ENCODE data around the gene PRR23A.
A peak's percentile ranks its signal among the peaks of the same experiment; 100 is the strongest.

Gene PRR23A

DNA sequence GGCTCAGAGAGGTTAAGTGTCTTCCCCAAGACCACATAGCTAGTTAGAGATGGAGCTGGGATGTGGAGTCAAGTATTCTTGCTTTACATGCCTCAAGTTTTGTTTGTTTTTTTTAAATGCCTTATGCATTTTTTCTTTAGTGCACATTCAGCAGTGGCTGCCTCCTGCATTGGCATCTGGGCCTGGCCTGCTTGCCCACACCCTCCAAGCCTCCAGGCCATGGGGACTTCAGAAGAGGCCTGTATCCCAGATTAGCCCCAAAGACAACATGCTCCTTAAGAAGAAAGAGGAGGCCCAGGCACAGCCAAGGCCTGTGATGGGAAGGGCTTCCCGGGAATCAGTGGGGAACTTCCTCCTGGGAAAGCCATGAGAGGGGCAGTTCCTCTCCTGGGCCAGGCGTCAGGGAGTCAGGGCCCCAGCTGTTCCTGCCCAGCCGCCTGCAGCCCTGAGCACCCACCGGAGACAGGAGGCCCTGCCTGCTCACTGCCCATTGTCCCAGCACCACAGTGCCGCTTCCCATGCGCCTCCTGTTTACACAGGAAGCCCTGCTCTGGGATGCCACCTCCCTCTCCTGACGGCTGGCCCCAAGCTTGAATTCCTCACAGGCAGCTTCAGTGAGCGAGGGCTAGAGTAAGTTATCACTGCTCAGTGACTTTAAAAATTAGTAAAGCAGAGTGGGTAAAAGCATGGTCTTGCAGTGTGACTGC lies 43.1 kb downstream of the PRR23A start:
- no peak overlapping the region for H3K18ac ChIP-seq (ENCODE audit: low read length)
- no peak overlapping the region for H4K91ac ChIP-seq (ENCODE audit: low read depth, low read length, poor library complexity)
- no peak overlapping the region for H3K4me2 ChIP-seq (ENCODE audit: insufficient read depth, low read length, poor library complexity, severe bottlenecking)
- H3K27ac ChIP-seq (replicated peaks; ENCODE audit: low read length): no peak overlapping the region
- DNase-seq (ENCODE audit: low spot score): no peak
- H3K36me3 ChIP-seq (replicated peaks in 1 of 2; ENCODE audit: control insufficient read depth in 2 of 2, insufficient read depth in 2 of 2, low read length in 2 of 2): no peaks in the 10 kb centered on the region
- no peak overlapping the region for H2AK5ac ChIP-seq (ENCODE audit: low read depth, low read length)
- H3K79me1 ChIP-seq (ENCODE audit: low read depth, low read length): no peaks in the 10 kb centered on the region
- no peak overlapping the region for H3K9ac ChIP-seq (ENCODE audit: low read depth, low read length, poor library complexity)
- no peak overlapping the region for H3K14ac ChIP-seq (ENCODE audit: low read length)
- H3K27me3 ChIP-seq (ENCODE audit: control insufficient read depth in 3 of 3, insufficient read depth in 3 of 3, low read depth in 1 of 3, low read length in 3 of 3): peaks cover 0 to 9% (median 0%) of the 10 kb centered on the region in 3 experiments
- H3K4ac ChIP-seq (ENCODE audit: low read length): no peak overlapping the region
- peaks cover 3% of the 10 kb centered on the region in 2 donors for H3K9me3 ChIP-seq (replicated peaks in 1 of 2; ENCODE audit: control insufficient read depth in 2 of 2, insufficient read depth in 1 of 2, low read depth in 1 of 2, low read length in 2 of 2)
- H3K4me3 ChIP-seq (ENCODE audit: low read length in 2 of 2): peak overlapping the region in 1 of 2 donors; percentile 50
- H2BK5ac ChIP-seq (ENCODE audit: low read length): no peak overlapping the region
- no peak overlapping the region for H4K8ac ChIP-seq (ENCODE audit: low read depth, low read length)
- no CpG with 5 or more reads among the region's 8 CpGs for WGBS, 2 donors (ENCODE audit: extremely low coverage in 2 of 2, insufficient read length in 2 of 2, insufficient replicate concordance in 1 of 2)
- H2BK120ac ChIP-seq (ENCODE audit: low read depth, low read length): no peak overlapping the region
- no peak overlapping the region for H2BK12ac ChIP-seq (ENCODE audit: low read length)
- peak overlapping the region; percentile 16 for H2AFZ ChIP-seq (ENCODE audit: low read length)
- H3K23ac ChIP-seq (ENCODE audit: low read depth, low read length, poor library complexity): no peak overlapping the region
- H2BK15ac ChIP-seq (ENCODE audit: low read length): no peak overlapping the region
- H3K4me1 ChIP-seq (ENCODE audit: control insufficient read depth in 2 of 2, insufficient read depth in 1 of 2, low read depth in 1 of 2, low read length in 2 of 2): no peaks in the 10 kb centered on the region

DNA sequence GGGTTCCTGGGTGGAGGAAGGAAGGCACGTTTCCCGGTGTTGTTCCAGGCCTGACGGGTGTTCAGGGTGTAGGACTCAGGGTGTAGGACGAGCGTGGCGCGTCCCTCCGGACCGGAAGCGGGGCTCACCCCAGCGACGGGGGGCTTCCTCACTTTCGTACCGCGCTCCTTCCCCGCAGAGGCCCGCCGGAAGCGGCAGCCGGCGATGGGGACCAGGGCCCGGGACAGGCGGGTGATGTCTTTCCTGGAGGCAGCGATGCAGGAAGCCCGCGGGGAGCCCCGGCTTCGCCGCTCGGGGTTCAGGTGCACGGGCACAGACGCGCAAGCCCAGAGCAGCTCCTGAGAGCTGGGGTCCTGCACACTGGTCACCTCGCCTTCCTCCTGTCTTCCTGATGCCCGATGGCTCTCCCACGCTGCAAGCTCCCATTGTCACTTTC lies 45.6 kb downstream of the PRR23A start:
- H3K14ac ChIP-seq (ENCODE audit: low read length): no peak overlapping the region

More for the DNA sequence above, 45.6 kb downstream of the PRR23A start:
- H3K4ac ChIP-seq (ENCODE audit: low read length): no peak overlapping the region
- H3K9ac ChIP-seq (ENCODE audit: low read depth, low read length, poor library complexity): peak overlapping the region; percentile 3
- H4K91ac ChIP-seq (ENCODE audit: low read depth, low read length, poor library complexity): no peak overlapping the region
- no peak overlapping the region for H3K4me3 ChIP-seq (ENCODE audit: low read length in 2 of 2)
- H3K4me1 ChIP-seq (ENCODE audit: control insufficient read depth in 2 of 2, insufficient read depth in 1 of 2, low read depth in 1 of 2, low read length in 2 of 2): no peaks in the 10 kb centered on the region
- no peak overlapping the region for H3K18ac ChIP-seq (ENCODE audit: low read length)
- peak overlapping the region; percentile 44 for H2BK15ac ChIP-seq (ENCODE audit: low read length)
- no peak overlapping the region for H4K8ac ChIP-seq (ENCODE audit: low read depth, low read length)
- H2BK120ac ChIP-seq (ENCODE audit: low read depth, low read length): no peak overlapping the region
- H3K79me1 ChIP-seq (ENCODE audit: low read depth, low read length): no peaks in the 10 kb centered on the region
- H3K36me3 ChIP-seq (replicated peaks in 1 of 2; ENCODE audit: control insufficient read depth in 2 of 2, insufficient read depth in 2 of 2, low read length in 2 of 2): no peaks in the 10 kb centered on the region
- H3K4me2 ChIP-seq (ENCODE audit: insufficient read depth, low read length, poor library complexity, severe bottlenecking): no peak overlapping the region
- no peak overlapping the region for H3K27ac ChIP-seq (replicated peaks; ENCODE audit: low read length)
- no peak overlapping the region for H2BK5ac ChIP-seq (ENCODE audit: low read length)
- H2AFZ ChIP-seq (ENCODE audit: low read length): no peak overlapping the region
- DNase-seq (ENCODE audit: low spot score): no peak
- WGBS, 2 donors (ENCODE audit: extremely low coverage in 2 of 2, insufficient read length in 2 of 2, insufficient replicate concordance in 1 of 2): no CpG with 5 or more reads among the region's 36 CpGs
- H2AK5ac ChIP-seq (ENCODE audit: low read depth, low read length): no peak overlapping the region
- H3K9me3 ChIP-seq (replicated peaks in 1 of 2; ENCODE audit: control insufficient read depth in 2 of 2, insufficient read depth in 1 of 2, low read depth in 1 of 2, low read length in 2 of 2): peaks cover 3% of the 10 kb centered on the region in 2 donors
- no peak overlapping the region for H2BK12ac ChIP-seq (ENCODE audit: low read length)
- H3K27me3 ChIP-seq (ENCODE audit: control insufficient read depth in 3 of 3, insufficient read depth in 3 of 3, low read depth in 1 of 3, low read length in 3 of 3): peaks cover 0 to 18% (median 0%) of the 10 kb centered on the region in 3 experiments
- H3K23ac ChIP-seq (ENCODE audit: low read depth, low read length, poor library complexity): peak overlapping the region; percentile 45

Data from neuronal stem cell (in vitro differentiated cells).